Fibroblast of lung (primary cell): ENCODE results near the gene CCDC175.

Experiments
- EZH2 ChIP-seq: IDR thresholded peaks from 2 replicates; pipeline ENCODE4 v1.5.1; 2012; ENCODE audit warnings: low read length, control low read depth, mild to moderate bottlenecking; ENCODE audit errors: missing control alignments
- TF ChIP-seq, protein P1 (sequence below), 2 donors: IDR thresholded peaks in 1 of 2; conservative IDR thresholded peaks in 1 of 2; 1 replicate in 1 of 2; 2 replicates in 1 of 2; pipeline ENCODE4 v1.5.1; 2011 to 2012; ENCODE audit warnings: low read length in 2 of 2, control low read depth in 1 of 2, inconsistent platforms in 1 of 2, low read depth in 1 of 2, mild to moderate bottlenecking in 1 of 2

DNA sequence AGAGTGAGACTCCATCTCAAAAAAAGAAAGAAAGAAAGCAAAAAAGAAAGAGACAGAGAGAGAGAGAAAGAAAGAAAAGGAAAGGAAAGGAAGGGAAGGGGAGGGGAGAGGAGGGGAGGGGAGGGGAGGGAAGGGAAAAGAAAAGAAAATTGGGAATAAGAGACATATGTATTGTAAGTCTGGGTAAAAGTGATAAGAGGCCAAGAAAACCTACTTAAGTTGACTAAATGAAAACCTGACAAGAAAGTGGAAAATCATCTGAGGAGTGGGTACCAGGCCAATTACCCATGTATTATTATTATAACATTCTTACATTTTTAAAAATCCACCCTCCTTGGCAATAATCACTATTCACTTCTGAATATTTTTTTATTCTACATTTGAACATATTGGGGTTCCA is 46.3 kb downstream of the CCDC175 start:
- TF ChIP-seq, protein P1, sequence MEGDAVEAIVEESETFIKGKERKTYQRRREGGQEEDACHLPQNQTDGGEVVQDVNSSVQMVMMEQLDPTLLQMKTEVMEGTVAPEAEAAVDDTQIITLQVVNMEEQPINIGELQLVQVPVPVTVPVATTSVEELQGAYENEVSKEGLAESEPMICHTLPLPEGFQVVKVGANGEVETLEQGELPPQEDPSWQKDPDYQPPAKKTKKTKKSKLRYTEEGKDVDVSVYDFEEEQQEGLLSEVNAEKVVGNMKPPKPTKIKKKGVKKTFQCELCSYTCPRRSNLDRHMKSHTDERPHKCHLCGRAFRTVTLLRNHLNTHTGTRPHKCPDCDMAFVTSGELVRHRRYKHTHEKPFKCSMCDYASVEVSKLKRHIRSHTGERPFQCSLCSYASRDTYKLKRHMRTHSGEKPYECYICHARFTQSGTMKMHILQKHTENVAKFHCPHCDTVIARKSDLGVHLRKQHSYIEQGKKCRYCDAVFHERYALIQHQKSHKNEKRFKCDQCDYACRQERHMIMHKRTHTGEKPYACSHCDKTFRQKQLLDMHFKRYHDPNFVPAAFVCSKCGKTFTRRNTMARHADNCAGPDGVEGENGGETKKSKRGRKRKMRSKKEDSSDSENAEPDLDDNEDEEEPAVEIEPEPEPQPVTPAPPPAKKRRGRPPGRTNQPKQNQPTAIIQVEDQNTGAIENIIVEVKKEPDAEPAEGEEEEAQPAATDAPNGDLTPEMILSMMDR (conservative IDR thresholded peaks at IDR 0.05 in 1 of 2, IDR thresholded peaks at IDR 0.05 in 1 of 2; ENCODE audit: low read depth in 1 of 2, low read length in 2 of 2), result no peak
- no peak for TF ChIP-seq EZH2
